GM12892 (cell line): ENCODE measurements around the gene GNB3.

ENCODE experiments used
- POLR2A ChIP-seq: IDR thresholded peaks from 2 replicates; pipeline ENCODE4 v1.6.1; 2011; ENCODE audit warnings: low read depth, low read length, control low read depth
- POLR2AphosphoS5 ChIP-seq: IDR thresholded peaks from 2 replicates; pipeline ENCODE4 v1.6.1; 2011; ENCODE audit warnings: low read depth, low read length, control low read depth

DNA sequence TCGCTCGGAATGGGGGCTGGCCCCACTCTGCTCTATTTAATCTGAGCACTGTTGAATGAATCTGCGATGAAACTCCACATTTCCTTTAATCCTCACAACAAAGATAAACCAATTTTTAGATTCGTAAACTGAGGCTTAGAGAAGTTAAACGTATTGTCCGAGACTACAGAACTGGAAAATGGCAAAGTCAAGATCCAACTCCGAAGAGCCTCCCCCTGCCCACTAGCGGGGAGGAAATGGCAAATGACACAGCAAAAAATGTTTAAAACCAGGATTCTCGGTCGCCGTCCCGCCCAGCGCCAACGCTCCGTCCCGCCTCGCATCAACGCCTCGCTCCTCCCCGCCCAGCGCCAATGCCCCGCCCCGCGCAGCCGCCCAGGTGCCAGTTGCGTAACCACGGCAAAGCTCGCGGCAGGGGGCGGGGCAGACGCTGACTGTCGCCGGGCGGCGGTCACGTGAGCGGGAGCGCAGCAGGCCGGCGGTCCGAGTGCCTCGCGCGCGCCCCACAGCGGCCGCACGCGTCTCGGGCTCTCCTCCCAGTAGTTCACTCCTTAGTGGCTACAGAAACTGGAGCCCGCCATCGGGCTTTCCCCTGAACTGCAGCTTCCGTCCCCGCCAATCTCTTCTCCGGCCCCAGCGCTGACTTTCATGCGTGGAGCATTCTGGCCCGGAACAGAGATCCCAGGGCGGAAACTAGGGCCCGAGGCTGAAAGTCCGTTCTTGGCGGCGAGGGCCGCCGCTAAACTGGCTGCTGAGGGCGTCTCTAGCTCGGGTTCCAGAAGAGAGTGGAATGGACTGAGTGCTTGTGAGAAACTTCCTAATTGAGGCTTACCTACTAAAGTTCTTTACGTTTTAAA, 50.3 kb downstream of the GNB3 start:
- peak; percentile 77 for TF ChIP-seq POLR2A
- TF ChIP-seq POLR2AphosphoS5 = peak; percentile 76
